HEK293T (cell line): ENCODE measurements around the gene CAPZA2.

Experiments used
- ARNT ChIP-seq: fragments of 450-650 bp; IDR thresholded peaks from 2 replicates; pipeline ENCODE4 v1.6.1; 2017; ENCODE audit warnings: mild to moderate bottlenecking
- ELF4 ChIP-seq: fragments of 450-650 bp; IDR thresholded peaks from 2 replicates; pipeline ENCODE4 v1.6.1; 2017; ENCODE audit warnings: antibody characterized with exemption
- FOXA1 ChIP-seq: fragments of 450-650 bp; IDR thresholded peaks from 2 replicates; pipeline ENCODE4 v1.6.1; 2016; ENCODE audit warnings: mild to moderate bottlenecking
- FOXK2 ChIP-seq: fragments of 450-650 bp; IDR thresholded peaks from 2 replicates; pipeline ENCODE4 v1.6.1; 2016; ENCODE audit warnings: mild to moderate bottlenecking
- FOXM1 ChIP-seq: fragments of 450-650 bp; IDR thresholded peaks from 2 replicates; pipeline ENCODE4 v1.6.1; 2017; ENCODE audit warnings: mild to moderate bottlenecking, borderline replicate concordance
- L3MBTL2 ChIP-seq: fragments of 450-650 bp; conservative IDR thresholded peaks from 2 replicates; pipeline ENCODE4 v1.6.1; 2016; ENCODE audit warnings: mild to moderate bottlenecking
- LEF1 ChIP-seq: fragments of 450-650 bp; IDR thresholded peaks from 2 replicates; pipeline ENCODE4 v1.6.1; 2017; ENCODE audit warnings: mild to moderate bottlenecking, borderline replicate concordance
- NFRKB ChIP-seq: fragments of 450-650 bp; IDR thresholded peaks from 2 replicates; pipeline ENCODE4 v1.6.1; 2016; ENCODE audit warnings: mild to moderate bottlenecking, moderate library complexity
- PKNOX1 ChIP-seq: fragments of 450-650 bp; IDR thresholded peaks from 2 replicates; pipeline ENCODE4 v1.6.1; 2016
- SP1 ChIP-seq: fragments of 450-650 bp; IDR thresholded peaks from 2 replicates; pipeline ENCODE4 v1.6.1; 2017
- SUZ12 ChIP-seq: fragments of 450-650 bp; IDR thresholded peaks from 2 replicates; pipeline ENCODE4 v1.6.1; 2016; ENCODE audit warnings: mild to moderate bottlenecking
- TARDBP ChIP-seq: fragments of 450-650 bp; IDR thresholded peaks from 2 replicates; pipeline ENCODE4 v1.6.1; 2016
- ZNF384 ChIP-seq: fragments of 450-650 bp; IDR thresholded peaks from 2 replicates; pipeline ENCODE4 v1.6.1; 2016

- TF ChIP-seq ZNF384 (no peak), FOXM1 (no peak), SP1 (no peak), NFRKB (no peak), ELF4 (no peak), FOXK2 (no peak), FOXA1 (no peak), LEF1 (no peak), TARDBP (no peak), L3MBTL2 (no peak), PKNOX1 (no peak), ARNT (no peak), SUZ12 (no peak)
Observed at GRCh38 chr7:116902867-116903266, 40.5 kb downstream of the CAPZA2 start.
